Ramos (cell line): Measurements from ENCODE around the gene SELENOP.

Experiments used
- in situ Hi-C: fragments of 300-500 bp; cut with MboI; formaldehyde crosslinking; loops from one replicate; pipeline ENCODE4 v1.14.3; 2022; ENCODE audit warnings: low sequenced_read_pairs; ENCODE audit not compliant: unreplicated experiment

SELENOP gene

DNA sequence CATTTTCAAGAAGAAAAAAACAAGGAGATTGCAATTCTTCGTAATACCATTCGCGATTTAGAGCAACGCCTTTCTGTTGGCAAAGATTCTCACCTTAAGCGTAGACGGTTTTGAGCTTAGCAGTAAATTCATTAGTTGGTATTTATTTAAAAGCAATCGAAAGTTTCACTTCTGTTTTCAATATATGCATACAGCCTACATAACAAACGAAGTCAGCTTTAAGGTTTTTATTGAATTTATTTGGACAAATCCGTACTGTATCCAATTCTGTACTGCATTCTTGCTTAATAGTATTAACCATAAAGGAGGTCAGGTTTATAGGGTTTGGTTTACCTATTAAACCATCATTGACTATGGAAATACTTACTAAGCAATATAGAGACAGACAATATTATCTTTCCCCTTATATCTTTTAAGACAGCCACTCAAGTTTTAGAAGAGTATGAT is 12.0 kb downstream of the SELENOP start:
- in situ Hi-C loops = no loop called here

DNA sequence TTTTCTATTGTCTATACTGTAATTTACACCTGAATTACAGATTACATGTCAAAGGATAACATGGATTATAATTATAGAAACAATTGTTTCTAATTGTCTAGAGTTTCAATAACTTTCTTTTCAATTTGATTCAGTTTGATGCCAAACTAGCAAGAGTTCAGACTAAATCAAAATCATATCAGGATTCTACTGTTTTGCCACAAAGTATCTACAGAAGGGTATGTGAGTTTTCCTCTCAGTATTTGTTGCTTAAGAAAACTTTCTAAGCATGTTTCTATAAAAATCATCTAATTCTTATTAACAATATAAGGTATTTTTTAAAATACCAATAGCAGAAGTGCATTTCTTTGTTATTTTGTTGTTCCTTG is 12.5 kb downstream of the SELENOP start:
- in situ Hi-C loops = no loop called here

DNA sequence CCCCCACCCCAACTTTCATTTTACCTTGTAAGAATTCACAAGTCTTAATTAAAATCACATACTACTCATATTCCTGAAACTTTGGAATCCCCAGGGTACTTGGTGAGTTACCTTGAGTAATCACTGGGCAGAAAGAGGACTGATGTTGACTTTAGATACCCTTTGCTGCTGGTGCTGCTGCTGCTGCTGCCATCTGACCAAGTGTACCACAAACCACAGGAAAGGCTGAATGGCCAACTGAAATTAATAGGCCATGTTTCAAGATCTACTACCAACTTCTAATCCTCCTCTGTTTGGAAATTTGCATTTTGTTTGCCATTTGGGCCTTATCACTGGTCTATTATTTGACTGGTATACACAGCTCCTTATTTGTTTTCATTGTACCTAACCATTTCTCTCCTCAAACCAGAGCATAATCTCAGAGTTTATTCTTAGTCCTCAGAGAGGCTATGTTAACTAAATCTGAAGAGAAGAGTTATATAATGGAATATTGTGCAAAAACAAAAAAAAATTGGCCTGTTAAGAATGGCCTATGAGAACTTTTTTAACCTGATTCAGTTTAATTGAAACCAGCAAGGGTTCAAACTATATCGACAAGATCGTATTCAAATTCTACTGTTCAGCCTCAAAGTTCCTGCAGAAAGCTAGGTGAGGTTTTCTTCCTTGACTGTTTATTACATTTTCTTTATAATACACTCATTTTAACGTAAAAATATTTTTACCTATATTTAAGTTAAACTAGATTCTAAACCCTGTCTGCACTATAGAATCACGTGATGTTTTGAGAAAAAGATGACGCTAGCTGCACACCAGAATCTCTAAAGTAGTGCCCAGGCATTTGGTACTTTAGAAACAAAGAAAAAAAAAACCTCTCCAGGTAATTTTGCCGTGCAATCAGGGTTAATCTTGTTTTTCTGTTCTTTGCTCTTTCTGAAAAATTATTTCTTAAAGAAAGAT is 13.1 kb downstream of the SELENOP start:
- in situ Hi-C loops = no loop called here

DNA sequence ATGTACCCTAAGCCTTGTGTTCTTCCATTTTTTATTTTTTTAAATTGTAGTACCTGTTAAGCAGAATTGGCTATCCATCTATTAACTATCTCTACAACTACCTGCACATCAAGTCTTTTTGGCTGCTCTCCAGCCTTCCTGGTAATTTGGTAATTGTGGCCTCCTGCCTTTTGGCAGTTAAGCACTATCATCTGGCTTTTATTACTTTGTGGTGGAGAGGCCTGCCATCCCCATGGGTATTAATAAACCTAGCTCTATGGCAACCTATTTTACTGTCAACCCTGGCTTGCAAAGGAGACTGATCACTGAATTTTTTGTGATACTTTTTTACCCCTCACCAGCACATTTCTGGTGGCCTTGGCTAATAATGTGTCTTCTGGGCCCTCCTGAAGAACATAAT is 20.5 kb downstream of the SELENOP start:
- in situ Hi-C loops = no loop called here

DNA sequence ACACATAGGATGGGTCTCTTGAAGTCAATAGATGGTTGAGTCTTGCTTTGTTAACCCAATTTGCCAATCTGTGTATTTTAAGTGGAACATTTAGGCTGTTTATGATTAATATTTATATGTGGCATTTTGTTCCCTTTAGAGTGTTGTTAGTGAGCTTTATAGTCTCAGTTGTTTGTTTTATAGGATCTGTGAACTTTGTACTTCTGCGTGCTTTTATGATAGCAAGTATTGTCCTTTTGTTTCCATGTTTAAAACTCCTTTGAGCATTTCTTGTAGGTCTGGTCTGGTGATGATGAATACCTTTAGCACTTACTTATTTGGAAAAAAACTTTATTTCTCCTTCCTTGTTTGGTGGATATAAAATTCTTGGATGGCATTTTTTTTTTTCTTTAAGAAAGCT is 23.8 kb downstream of the SELENOP start:
- in situ Hi-C loops = no loop called here

DNA sequence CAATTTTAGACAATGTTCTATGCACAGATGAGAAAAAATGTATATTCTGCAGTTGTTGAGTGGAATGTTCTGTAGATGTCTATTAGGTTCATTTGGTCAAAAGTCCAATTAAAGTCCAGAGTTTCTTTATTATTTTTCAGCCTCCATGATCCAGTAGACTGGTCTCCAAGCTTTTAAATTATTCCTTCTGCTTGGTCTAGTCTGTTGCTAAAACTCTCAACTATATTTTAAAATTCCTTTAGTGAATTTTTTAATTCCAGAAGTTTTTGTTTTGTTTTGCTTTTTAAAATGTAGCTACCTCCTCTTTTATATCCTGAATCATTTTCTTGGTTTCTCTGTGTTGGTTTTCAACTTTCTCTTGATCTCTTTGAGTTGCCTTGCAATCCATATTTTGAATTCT is 24.6 kb downstream of the SELENOP start:
- in situ Hi-C loops = no loop called here

DNA sequence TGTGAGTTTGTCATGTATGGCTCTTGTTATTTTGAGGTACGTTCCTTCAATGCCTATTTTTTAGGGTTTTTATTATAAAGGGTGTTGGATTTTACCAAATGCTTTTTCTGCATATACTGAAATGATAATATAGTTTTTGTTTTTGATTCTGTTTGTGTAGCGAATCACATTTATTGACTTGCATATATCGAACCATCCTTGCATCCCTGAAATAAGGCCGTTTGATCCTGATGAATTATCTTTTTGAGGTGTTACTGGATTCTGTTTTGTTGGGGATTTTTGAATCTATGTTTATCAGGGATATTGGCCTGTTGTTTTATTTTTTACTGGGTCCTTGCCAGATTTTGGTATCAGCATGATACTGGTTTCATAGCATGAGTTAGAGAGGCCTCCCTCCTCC is 25.9 kb downstream of the SELENOP start:
- in situ Hi-C loops = no loop called here

DNA sequence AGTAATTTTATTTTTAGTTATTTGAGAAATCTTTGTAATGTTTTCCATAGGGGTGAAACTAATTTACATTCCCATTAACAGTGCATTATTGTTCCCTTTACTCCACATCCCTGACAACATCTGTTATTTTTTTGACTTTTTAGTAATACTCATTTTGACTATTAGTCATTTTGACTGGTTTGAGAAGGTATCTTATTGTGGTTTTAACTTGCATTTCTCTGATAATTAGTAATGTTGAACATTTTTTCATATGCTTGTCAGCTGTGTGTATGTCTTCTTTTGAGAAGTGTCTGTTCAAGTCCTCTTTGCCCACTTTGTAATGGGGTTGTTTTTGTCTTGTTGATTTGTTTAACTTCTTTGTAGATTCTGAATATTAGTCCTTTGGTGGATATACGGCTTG is 27.6 kb downstream of the SELENOP start:
- in situ Hi-C loops = no loop called here

DNA sequence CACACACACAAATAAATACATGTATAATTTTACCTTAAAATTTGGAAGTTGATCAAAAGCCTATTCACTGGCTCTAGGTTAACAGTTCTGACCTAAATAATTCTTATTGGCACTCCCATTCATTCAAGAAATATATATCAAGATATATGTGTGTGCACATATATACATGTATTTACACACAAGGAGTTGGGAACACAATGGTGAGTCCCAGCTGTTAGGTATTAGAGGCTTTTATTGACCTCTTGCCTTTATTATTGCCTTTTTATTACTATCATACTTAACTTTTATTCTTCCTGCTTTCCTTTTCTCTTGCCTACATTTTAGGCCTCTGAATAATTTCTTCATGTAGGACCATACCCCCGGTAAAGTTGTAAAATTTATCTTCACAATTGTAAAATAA is 30.1 kb downstream of the SELENOP start:
- in situ Hi-C loops = no loop called here

DNA sequence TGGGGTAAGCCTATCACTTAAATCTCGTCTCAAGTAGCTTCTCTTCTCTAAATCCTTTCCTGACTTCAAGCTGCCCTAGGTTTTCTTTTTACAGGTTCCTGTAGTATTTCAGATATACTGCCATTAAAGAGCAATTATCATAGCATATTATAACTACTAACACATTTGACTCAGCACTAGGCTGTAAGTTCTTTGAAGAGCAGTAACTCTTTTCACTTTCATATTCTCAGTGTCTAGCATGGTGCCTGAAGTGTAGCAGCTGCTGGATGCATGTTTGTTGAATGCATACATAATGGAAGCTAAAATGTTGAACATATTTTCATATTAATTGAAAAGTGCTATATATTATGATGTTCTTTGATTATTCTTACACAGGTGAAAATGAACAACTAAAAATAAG is 32.6 kb downstream of the SELENOP start:
- in situ Hi-C loops = no loop called here

DNA sequence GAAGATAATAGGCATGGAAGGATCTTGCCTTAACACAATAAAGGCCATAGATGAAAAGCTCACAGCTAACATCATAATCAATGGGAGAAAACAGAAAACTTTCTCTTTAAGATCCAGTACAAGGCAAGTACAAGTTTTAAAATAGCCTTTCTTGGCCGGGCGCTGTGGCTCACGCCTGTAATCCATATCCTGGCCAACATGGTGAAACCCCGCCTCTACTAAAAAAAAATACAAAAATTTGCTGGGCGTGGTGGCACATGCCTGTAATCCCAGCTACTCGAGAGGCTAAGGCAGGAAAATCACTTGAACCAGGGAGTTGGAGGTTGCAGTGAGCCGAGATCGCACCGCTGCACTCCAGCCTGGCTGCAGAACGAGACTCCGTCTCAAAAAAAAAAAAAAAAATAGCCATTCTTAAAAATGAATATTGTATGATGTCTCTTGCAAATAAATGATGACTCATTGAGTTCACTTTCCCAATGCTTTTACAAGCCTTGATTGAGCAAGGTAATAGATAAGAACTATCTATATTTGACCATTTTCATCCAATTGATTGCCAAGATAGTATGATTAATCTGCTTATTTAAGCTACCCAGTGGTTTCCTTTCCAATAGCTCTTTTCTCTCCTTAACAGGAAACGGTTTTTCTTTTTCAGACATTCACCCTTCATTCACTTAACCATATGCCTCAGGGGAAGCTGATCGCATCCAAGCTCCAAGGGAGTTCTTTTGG is 39.3 kb downstream of the SELENOP start:
- in situ Hi-C loops = no loop called here

DNA sequence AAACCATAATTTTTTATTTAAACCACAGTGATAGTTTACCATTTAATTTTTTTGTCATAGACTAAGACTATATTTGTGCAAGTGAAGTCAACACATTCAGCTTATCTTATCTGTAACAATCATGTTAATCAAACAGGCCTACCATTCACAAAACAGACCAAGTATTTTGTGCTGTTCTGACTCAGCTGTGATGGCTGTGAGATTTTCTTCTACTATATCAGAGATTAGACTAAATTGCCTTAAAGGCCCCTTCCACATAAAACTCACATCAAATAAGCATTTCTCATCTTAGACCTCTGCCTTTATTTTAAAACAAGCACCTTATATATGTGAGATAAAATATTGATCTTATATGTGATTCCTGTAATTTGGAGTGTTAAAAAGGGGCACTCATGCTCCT is 41.7 kb downstream of the SELENOP start:
- in situ Hi-C loops = no loop called here

DNA sequence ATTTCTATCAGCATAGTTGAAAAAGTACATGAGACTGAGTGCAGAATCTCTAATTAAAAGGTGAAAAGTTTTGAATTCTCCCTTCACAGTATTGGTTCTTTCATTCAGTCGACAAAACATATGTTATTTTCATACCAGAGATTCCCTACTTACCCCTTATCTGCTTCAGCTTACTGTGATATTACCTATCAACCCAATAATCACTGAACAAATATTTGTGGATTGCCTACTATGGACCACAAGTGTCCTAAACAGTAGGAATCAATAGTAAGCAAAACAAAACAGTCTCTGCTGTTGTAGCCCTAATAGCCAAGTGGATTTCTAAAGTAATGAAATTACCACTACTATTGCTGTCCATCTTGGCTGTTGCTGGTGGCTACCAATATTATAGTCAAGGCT is 43.6 kb downstream of the SELENOP start:
- in situ Hi-C loops = no loop called here

DNA sequence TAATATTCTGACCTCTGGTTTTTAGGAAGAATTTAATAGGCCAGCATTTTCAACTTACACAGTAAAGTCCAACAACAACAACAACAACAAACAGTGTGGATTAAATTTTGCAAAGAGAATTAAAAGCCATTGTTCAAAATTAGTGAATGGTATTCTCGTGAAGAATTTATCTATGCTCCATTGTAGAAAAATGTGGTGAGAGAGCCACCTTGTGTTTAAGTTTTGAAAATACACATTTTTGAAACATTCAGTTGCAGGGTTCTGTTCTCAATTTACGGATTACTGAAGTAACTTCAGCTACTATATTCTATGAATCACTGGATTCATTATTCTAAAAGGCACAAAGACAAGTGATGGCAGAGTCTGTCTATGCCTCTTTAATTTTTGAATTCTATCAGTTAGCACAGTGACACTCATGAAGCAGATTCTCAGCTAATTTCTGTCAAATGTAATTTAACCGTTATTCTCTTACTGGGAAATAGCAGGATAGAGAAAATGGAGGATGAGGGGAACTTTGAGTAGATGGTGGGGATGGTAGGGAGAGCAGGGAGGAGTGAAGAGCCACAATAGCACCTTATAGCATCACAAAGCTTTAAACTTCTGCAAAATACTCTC is 44.1 kb downstream of the SELENOP start:
- in situ Hi-C loops = no loop called here

DNA sequence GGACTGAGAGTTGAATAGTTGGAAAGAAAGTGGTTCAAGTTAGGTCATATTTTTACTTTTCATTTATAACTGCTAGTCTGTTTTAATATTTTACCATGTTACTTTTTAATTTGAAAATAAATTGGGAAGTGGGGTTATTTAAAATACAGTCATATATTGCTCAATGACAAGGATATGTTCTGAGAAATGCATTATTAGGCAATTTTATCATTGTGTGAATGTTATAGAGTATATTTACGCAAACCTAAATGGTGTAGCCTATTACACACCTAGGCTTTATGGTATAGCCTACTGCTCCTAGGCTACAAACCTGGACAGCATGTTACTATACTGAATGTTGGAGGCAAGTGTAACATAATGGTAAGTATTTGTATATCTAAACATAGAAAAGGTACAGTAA is 49.9 kb downstream of the SELENOP start:
- in situ Hi-C loops = no loop called here

DNA sequence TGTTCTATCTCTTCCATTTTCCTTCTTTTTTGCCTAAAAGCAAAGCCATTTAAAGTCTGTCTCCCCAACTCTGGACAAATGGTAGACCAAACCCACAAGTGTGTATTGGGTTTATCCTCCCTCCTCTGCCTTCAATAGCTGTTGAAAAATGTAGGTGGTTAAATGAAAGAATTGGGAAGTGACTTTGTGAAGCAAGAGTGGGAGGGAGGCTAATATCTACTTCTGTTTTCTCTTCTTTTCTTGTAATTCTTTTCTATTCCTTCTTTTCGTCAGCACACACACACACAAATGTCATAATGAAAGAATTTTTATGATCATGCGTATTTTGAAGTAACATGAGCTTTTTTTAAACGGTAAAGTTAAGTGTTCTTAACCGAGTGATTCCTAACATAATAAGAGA is 51.3 kb downstream of the SELENOP start:
- in situ Hi-C loops = no loop called here

DNA sequence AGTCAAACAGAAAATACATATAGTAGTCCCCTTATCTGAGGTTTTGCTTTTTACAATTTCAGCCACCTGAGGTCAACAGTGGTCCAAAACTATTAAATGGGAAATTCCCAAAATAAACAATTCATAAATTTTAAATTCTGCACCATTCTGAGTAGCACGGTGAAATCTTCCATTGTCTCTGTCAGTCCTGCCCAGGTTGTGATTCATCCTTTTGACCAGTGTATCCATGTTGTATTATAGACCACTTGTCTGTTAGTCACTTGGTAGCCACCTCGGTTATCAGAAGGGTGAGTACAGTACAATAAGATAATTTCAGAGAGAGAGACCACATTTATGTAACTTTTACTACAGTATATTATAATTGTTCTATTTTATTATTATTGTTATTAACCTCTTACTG is 52.2 kb downstream of the SELENOP start:
- in situ Hi-C loops = no loop called here

DNA sequence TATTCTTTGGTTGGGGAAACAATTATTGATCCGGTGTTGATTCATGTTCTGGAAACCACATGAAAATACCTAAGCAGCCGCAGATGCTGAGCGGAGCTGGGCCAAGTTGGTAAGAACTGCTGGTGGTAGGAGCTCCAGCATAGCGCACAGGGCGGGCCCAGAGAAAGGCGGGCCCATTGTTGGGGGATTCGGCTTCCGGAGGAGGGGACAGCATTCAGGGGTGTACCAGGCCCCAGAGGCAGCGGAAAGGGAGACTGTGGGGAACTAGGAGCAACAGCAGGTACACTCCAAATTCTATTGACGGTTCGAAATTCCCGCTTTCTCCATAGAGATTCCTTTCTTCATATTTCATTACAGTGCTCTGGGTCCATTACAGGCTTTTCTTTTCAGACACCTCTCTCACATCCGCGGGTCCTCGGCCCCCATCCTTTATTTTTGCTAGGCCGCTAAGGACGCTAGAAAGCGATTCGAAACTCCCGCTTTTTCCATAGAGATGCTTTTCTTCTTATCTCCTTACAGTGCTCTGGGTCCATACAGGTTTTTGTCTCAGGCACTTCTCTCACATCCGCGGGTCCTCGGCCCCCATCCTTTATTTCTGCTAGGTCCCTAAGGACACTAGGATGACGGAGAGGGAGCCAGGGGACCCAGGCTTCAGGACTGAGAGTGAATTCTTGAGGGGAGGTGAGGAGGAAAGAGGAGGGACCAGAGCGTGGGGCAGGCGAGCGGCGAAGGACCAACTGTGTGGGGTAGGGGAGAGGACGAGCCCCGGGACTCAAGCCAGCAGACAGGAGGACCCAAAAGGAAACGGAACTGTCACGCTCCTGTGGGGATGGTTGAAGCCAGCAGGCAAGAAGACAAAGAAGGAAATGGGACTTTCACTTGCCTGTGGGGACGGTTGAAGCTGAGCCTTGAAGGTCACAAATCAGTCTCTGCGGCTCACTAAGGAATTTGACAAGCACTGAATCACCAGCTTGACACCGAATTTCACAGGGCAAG is 54.8 kb downstream of the SELENOP start, which contains the start of gene CCDC152:
Gene CCDC152 (plus strand): TSS at position 213 of the 996 bp plus-strand sequence. CDS start 2,304 bp downstream, outside the sequence.
- in situ Hi-C loops = no loop called here

DNA sequence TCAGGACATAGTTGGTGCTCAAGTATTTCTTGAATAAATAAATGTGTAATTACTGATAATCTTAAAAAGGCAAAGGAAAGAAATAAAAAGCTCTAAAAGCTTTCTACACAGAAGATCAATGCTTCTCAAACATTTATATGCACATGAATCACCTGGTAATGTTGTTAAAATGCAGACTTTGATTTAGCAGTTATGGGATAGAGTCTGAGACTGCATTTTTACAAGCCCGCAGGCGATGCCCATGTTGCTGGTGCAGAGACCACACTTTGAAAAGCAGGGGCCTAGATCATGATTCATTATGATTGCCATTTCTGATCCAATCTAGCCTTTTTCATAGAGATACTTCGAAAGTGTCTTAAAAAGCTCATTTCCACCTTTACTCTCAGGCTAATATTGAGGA is 58.6 kb downstream of the SELENOP start:
- in situ Hi-C loops = no loop called here

DNA sequence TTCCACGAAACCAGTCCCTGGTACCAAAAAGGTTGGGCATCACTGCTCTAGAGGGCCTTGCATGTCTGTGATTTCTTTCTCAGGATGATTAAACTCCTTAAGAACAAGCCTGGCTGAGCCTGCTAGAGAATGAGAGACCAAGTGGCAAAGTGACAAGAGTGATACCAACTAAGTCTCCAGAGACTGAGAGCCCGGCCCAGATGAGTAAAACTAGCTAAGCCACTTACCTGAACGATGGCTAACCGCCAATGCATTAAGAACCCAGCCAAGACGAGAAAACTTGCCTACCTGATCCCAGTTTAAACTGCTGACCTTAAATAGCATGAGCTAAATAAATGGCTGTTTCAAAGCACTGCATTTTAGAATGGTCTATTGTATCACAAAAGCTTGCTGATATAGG is 60.6 kb downstream of the SELENOP start:
- in situ Hi-C loops = no loop called here
